GM18502 (cell line): ENCODE data around the gene FCGBP.
"Not testable (repeated sequence)": the region's sequence is repeated elsewhere in the genome, so short reads cannot be mapped to it uniquely, and the experiment has no call there.

Source experiments
- ATAC-seq: cut with Tn5 transposase; IDR thresholded peaks from one replicate; pipeline ENCODE4 v1.9.1; 2021; ENCODE audit warnings: mild to moderate bottlenecking; ENCODE audit not compliant: unreplicated experiment, poor library complexity

FCGBP gene

GRCh38 chr19:39934584-39935363 is at the start of gene FCGBP:
Gene FCGBP, minus strand, starts transcription at chr19:39934634.
- ATAC-seq = no peak

GRCh38 chr19:39983695-39984300 is 49.4 kb upstream of the FCGBP start:
- ATAC-seq = no peak

DNA sequence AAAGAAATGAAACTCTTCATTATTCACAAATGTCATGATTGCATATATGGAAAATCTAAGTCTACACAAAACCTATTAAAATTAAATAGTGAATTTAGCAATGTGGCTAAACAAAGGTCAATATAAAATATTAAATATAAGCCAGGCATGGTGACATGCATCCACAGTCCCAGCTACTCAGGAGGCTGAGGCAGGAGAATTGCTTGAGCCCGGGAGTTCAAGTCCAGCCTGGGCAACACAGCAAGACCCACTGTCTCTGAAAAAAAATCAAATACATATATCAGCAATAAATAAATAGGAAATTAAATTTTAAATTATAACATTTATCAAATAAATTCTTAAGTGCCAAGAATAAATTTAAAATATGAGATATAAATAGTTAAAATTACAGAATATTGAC is 48.4 kb upstream of the FCGBP start:
- no peak for ATAC-seq

DNA sequence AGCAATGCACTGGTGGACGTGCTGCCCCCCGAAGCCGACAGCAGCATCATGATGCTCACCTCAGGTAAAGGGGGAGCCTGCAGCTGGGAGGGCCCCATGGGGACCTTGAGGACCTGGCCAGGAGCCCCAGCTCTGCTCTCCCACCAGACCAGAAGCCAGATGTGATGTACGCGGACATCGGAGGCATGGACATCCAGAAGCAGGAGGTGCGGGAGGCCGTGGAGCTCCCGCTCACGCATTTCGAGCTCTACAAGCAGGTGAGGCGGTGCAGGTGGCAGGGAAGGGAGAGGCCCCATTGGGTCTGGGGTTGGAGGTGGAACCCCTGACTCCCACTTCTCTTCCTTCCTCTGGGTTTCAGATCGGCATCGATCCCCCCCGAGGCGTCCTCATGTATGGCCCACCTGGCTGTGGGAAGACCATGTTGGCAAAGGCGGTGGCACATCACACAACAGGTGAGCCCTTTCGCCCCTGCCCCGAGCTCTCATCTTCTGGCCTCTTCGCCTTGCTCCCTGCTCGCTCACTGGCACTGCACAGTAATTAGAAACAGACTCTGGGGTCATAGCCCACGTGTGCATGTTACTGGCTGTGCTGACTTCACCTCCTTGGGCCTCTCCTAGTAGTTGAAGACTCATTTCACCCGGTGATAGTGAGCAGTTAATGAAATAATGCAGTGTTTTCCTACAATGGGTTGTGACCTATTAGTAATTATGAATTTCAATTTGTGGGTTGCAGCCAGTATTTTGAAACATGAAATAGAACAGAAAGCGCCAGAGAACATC is 40.1 kb upstream of the FCGBP start:
- no peak for ATAC-seq

DNA sequence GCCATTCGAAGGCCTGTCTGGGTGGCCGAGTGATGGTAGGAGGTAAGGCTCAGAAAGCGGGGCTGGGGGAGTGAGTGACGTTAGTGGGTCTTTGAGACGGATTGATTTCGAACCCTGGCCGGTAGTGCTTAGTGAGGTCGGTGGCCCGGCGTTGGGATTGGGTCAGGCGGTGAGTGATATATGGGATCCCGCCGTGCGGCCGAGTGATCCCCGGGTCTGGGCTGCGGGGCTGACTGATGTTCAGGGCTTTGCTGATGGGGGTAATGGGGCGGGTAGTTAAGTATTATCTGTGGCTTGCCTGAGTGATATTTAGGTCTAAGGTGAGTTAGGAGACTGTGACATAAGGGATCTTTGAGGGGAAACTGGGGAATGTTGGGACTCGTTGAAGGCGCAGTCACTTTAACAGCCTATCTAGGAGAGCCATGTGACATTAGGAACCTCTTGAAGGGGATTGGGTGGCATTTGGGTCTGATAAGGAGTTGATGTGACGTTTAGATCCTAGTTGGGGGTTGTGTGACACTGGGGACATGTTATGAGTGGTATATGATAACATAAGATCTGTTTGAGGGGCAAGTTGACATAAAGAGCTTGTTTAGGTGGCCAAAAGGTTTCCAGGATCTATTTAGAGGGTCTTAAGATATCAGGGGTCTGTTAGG is 37.1 kb upstream of the FCGBP start:
- ATAC-seq = no peak

DNA sequence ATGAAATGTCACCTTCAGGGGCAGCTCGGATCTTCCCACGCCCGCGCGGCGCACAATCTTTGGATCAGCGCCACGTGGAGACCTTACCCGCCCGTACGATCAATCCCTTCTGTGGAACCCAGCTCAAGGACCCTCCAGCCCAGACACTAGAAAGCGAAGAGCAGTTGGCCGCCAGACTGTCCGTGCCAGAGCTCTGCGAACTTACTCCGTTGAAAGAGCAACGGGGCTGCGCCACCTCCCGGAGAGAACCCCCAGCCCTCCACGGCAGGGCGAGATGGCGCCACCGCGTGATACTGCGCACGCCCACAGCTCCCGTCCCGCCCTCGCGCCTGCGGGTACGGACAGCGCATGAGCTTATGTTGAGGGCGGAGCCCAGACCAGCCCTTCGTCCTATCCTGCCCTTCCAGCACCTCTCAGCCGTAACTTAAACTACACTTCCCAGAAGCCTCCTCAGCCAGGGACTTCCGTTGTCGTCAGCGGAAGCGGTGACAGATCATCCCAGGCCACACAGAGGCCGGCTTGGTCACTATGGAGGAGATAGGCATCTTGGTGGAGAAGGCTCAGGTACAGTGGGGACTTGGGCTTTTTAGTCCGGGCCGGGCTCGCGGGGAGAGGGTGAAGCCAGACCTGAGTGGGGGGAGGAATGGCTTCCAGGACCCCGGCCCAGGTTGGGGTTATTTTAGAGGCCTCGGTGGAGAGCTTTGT is 36.4 kb upstream of the FCGBP start, which contains the start of gene PSMC4:
Gene PSMC4, plus strand, starts transcription at position 491 of the 705 bp plus-strand sequence. Its CDS starts 38 bp downstream, at position 529.
- ATAC-seq = peak; percentile 95

- ATAC-seq = no peak
Observed at GRCh38 chr19:39970425-39970674, 35.9 kb upstream of the FCGBP start.

DNA sequence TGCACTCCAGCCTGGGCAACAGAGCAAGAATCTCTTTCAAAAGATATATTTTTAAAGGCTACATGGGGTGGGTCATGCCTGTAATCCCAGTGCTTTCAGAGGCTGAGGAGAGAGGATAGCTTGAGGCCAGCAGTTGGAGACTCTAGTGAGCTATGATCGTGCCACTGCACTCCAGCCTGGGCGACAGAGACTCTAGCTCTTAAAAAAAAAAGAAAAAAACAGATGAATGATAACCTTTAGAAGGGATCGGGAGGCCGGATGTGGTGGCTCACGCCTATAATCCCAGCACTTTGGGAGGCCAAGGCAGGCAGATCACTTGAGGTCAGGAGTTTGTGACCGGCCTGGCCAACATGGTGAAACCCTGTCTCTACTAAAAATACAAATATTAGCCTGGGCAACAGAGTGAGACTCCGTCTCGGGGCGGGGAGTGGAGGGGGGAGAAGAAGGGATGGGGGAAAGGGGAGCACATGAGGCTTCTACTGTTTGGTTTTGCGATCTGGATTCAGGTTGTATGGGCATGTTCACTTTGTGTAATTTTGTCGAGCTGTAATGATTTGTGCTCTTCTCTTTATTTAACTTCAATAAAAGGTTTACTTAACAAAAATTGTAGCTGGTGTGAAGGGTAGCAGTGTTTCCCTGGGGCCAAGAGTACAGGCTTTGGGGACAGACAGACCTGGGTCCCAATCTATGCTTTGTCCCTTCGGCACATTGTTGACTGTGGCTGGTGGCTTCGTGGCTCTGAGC is 35.4 kb upstream of the FCGBP start:
- no peak for ATAC-seq

- no peak for ATAC-seq
Observed at GRCh38 chr19:39969266-39969665, 34.8 kb upstream of the FCGBP start.

- ATAC-seq = no peak
Observed at GRCh38 chr19:39968789-39969188, 34.4 kb upstream of the FCGBP start.

- ATAC-seq = no peak
Observed at GRCh38 chr19:39967561-39967960, 33.1 kb upstream of the FCGBP start.

DNA sequence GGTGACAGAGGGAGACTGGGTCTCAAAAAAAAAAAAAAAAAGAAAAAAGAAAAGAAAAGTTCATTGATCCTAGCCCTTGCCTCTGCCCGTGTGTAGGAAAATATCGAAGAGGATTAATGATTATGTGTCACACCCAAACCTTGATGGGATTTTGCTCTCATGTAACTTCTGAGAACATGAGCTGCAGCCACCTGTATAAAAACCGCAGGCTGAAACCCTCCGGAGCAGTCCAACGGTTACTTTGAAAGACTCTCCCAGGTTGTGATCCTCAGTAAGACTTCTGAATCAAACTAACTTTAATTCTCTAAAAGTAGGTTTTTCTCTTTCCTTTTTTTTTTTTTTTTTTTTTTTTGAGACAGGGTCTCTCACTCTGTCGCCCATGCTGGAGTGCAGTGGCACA is 32.2 kb upstream of the FCGBP start:
- ATAC-seq = no peak

GRCh38 chr19:39963898-39964297 is 29.5 kb upstream of the FCGBP start:
- ATAC-seq = no peak

DNA sequence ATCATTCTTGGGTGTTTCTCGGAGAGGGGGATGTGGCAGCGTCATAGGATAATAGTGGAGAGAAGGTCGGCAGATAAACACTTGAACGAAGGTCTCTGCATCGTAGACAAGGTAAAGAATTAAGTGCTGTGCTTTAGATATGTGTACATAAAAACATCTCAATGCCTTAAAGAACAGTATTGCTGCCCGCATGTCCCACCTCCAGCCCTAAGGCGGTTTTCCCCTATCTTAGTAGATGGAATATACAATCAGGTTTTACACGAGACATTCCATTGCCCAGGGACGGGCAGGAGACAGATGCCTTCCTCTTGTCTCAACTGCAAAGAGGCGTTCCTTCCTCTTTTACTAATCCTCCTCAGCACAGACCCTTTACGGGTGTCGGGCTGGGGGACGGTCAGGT is 25.0 kb upstream of the FCGBP start:
- not testable (repeated sequence) for ATAC-seq

- ATAC-seq = not testable (repeated sequence)
Observed at GRCh38 chr19:39958942-39959341, 24.5 kb upstream of the FCGBP start.

GRCh38 chr19:39957886-39958285 is 23.5 kb upstream of the FCGBP start:
- ATAC-seq = not testable (repeated sequence)

- ATAC-seq = no peak
Observed at GRCh38 chr19:39953915-39954314, 19.5 kb upstream of the FCGBP start.

- no peak for ATAC-seq
Observed at GRCh38 chr19:39951686-39952085, 17.3 kb upstream of the FCGBP start.

- no peak for ATAC-seq
Observed at GRCh38 chr19:39951065-39951650, 16.7 kb upstream of the FCGBP start.
